Putamen (tissue), 1 donor: Measurements from ENCODE around the gene SLC35E3.
A peak's percentile ranks its signal among the peaks of the same experiment; 100 is the strongest.

Experiments
- DNase-seq: peaks from one replicate; pipeline ENCODE4 v3.0.0-alpha.2; 2016; ENCODE audit warnings: low spot score

The SLC35E3 gene

GRCh38 chr12:68745904-68746571 is at the start of gene SLC35E3:
Gene SLC35E3 (plus strand): TSS chr12:68746176. CDS start chr12:68746378, 202 bp downstream.
- peak; percentile 94 for DNase-seq

- DNase-seq = no peak
These were observed 46.5 kb upstream of the SLC35E3 start for GRCh38 chr12:68699486-68699885.

- no peak for DNase-seq
These were observed 18.2 kb upstream of the SLC35E3 start for GRCh38 chr12:68727776-68728175.

- no peak for DNase-seq
These were observed 12.3 kb upstream of the SLC35E3 start for GRCh38 chr12:68733661-68734071.

- DNase-seq = no peak
These were observed 6.1 kb upstream of the SLC35E3 start for GRCh38 chr12:68739891-68740290.

GRCh38 chr12:68743356-68743755 is 2.6 kb upstream of the SLC35E3 start:
- DNase-seq = no peak

- DNase-seq = no peak
These were observed 536 bp upstream of the SLC35E3 start for GRCh38 chr12:68745376-68745903.

- peak; percentile 36 for DNase-seq
These were observed 700 bp downstream of the SLC35E3 start for GRCh38 chr12:68746572-68747180.

- DNase-seq = no peak
These were observed 3.5 kb downstream of the SLC35E3 start for GRCh38 chr12:68749443-68749842.

- DNase-seq = no peak
These were observed 3.9 kb downstream of the SLC35E3 start for GRCh38 chr12:68749861-68750260.

GRCh38 chr12:68750506-68750905 is 4.5 kb downstream of the SLC35E3 start:
- peak; percentile 6 for DNase-seq

- no peak for DNase-seq
These were observed 9.7 kb downstream of the SLC35E3 start for GRCh38 chr12:68755536-68756243.

GRCh38 chr12:68759852-68760251 is 13.9 kb downstream of the SLC35E3 start:
- DNase-seq = no peak

- DNase-seq = no peak
These were observed 14.9 kb downstream of the SLC35E3 start for GRCh38 chr12:68760806-68761441.

- no peak for DNase-seq
These were observed 15.5 kb downstream of the SLC35E3 start for GRCh38 chr12:68761442-68761812.

GRCh38 chr12:68761901-68762630 is 16.1 kb downstream of the SLC35E3 start:
- no peak for DNase-seq

GRCh38 chr12:68762691-68763090 is 16.7 kb downstream of the SLC35E3 start:
- DNase-seq = no peak

- DNase-seq = no peak
These were observed 19.7 kb downstream of the SLC35E3 start for GRCh38 chr12:68765696-68766095.

GRCh38 chr12:68766646-68767045 is 20.7 kb downstream of the SLC35E3 start:
- DNase-seq = no peak

- no peak for DNase-seq
These were observed 21.2 kb downstream of the SLC35E3 start for GRCh38 chr12:68767191-68767590.

GRCh38 chr12:68768431-68768939 is 22.5 kb downstream of the SLC35E3 start:
- DNase-seq = no peak

GRCh38 chr12:68769941-68770340 is 24.0 kb downstream of the SLC35E3 start:
- no peak for DNase-seq
